GM19328 (cell line): ENCODE data around the gene RPL6.
"Not testable (repeated sequence)": the region's sequence is repeated elsewhere in the genome, so short reads cannot be mapped to it uniquely, and the experiment has no call there.

ENCODE experiments used
- ATAC-seq: cut with Tn5 transposase; IDR thresholded peaks from one replicate; pipeline ENCODE4 v1.9.1; 2021; ENCODE audit warnings: mild to moderate bottlenecking, moderate library complexity; ENCODE audit not compliant: unreplicated experiment

Gene RPL6

DNA sequence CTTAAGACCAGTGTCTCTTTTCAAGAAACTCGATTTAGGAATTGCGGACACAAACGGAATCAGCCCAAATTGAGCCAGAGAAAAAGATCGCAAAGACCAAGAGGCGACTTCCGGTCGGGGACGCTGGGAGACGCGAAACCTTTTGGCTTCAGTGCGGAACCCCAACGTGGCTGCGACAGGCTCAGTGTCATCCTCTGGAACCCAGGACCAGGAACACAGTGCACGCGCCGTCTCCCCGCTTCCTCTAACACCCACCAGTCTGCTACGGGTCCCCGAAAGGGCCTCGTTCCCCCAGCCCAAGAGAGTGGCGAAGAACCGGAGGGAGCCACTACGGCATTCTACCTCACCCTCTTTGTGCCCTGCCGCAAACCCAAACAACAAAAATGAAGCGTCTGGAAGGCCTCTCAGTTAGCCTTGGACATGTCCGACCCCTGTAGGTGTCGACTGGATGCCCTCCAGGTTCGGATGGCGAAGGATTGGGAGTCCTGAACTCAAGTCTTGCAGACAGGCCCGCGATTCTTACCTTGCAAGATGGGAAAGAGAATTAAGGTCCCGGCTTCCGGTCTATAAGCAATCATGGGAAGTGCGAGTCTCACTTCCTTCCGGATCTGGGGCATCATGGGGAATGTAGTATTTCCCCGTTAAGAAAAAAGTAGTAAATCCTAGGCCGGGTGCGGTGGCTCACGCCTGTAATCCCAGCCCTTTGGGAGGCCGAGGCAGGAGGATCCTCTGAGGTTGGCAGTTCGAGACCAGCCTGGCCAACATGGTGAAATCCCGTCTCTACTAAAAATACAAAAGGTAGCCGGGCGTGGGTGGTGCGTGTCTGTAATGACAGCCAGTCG, at the start of gene RPL6:
TSS of gene RPL6 (minus strand) at position 542 of the 842 bp plus-strand sequence. CDS start 949 bp downstream, outside the sequence.
- peak; percentile 74 for ATAC-seq

DNA sequence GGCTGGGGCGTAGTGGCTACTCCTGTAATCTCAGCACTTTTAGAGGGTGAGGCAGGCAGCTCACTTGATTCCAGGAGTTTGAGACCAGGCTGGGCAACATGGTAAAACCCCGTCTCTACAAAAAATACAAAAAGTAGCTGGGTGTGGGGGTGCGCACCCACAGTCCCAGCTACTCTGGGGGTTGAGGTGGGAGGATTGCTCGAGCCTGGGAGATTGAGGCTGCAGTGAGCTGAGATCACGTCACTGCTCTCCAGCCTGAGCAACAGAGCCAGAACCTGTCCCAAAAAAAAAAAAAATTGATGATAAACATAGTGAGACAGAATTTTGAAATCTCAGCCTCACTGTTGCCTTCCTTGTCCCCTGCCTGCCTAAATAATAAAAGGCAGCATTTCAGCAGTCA, 49.3 kb upstream of the RPL6 start:
- no peak for ATAC-seq

DNA sequence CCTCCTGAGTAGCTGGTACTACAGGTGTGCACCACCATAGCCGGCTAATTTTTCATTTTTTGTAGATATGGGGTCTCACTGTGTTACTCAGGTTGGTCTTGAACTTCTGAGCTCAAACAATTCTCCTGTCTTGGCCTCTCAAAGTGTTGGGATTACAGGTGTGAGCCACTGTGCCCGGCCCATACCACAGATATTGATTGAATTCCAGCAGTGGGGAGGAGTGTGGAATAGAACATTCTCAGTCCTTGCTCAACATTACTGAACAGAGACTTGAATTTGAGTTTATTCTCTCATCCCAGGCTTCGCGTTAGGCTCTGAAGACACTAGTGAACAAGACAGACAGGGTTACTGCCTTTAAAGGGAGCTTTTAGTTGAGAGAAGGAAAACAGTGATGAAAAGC, 48.9 kb upstream of the RPL6 start:
- ATAC-seq: no peak

DNA sequence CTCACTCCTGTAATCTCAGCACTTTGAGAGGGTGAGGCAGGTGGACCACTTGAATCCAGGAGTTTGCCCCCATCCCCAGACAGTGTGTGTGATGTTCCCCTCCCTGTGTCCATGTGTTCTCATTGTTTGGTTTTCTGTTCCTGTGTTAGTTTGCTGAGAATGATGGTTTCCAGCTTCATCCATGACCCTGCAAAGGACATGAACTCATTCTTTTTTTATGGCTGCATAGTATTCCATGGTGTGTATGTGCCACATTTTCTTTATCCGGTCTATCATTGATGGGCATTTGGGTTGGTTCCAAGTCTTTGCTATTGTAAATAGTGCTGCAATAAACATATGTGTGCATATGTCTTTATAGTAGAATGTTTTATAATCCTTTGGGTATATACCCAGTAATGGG, 47.7 kb upstream of the RPL6 start:
- ATAC-seq: not testable (repeated sequence)

DNA sequence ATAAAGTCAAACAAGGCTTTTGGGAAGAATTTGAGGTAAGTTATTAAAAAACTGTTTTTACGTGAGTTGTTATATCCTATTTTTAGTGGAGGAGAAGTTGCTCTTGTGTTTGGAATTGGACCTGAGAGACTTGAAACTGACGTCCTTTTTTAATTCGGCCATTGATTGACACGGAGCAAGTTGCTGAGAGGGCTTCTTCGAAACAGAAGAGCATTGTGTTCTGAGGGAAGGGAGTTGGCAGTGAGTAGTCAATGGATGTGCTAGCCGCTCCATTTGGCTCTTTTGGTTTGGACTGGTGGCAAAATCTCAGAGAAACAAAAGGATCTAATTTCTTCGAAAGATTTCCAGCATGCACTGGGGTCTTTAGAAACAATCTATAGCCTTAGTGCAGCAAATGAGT, 46.6 kb upstream of the RPL6 start:
- no peak for ATAC-seq

DNA sequence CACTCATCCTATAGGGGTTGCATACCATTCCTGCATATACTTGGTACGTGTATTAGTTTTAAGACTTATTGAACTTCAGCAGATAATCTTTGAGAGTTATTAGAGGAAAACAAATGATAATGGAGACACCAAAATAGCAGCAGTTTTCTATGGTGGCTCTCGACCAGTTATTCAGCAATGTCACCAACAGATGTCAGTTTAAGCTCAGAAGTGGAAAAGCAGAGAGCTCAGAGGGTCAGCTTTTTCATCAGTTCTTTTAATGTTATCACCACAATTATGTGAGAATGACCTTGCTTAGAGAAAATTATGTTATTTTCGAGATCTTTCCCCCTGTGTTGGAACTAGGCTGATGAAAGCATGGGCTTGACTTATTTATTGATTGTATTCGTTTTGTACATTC, 41.3 kb upstream of the RPL6 start:
- no peak for ATAC-seq

DNA sequence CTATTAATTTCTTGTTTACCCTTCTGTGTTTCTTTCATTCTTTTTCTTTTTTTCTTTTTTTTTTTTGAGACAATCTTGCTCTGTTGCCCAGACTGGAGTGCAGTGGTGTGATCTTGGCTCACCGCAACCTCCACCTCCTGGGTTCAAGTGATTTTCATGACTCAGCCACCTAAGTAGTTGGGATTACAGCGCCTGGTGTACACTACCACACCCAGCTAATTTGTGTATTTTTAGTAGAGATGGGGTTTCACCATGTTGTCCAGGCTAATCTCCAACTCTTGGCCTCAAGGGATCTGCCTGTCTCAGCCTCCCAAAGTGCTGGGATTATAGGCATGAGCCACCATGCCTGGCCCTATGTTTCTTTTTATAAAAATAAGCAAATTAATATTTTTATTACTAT, 38.8 kb upstream of the RPL6 start:
- ATAC-seq: not testable (repeated sequence)

DNA sequence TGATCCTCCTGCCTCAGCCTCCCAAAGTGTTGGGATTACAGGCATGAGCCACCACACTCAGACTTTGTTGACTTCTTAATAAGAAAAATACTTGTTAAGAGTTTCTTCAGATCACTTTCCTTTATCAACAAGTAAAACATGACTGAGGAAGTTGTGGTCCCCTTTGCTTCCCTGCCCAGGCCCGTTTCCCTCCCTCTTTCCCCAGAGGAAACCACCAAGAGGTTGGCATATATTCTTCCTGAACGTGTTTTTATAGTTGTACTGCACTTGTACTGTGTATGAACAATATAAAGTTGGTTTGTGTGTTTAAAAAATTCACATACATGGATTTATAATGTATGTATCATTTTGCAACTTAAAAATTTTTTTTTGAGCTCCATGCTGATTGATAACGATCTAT, 37.7 kb upstream of the RPL6 start:
- no peak for ATAC-seq

DNA sequence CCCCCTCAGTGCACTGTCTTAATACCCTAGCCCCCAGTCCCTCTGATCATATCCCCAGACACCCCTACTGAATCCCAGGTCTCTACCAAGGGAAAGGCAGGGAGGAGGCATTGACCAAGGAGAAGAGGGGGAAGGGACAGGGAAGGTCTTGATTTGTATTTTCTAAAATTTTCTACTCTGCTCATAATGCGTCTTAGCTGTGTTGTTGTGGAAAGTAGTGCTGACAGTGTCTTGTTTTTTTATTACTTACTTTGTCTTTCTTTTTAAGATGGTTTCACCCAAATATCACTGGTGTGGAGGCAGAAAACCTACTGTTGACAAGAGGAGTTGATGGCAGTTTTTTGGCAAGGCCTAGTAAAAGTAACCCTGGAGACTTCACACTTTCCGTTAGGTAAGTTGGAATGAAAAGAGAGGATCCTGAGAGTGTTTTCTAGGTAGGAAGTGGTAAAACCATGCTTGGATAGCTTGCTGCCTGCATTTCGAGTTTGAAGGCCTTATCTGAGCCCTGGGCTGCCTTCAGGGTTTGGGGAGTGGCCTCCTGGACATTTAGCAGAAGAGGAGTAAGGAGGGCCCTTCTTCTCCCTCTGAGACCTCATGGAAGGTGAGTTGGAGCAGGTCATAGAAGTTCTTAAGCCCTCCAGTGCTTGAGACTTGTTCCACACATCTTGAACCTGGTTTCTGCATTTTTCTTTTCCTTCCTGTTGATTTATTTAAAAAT, 36.8 kb upstream of the RPL6 start:
- no peak for ATAC-seq

DNA sequence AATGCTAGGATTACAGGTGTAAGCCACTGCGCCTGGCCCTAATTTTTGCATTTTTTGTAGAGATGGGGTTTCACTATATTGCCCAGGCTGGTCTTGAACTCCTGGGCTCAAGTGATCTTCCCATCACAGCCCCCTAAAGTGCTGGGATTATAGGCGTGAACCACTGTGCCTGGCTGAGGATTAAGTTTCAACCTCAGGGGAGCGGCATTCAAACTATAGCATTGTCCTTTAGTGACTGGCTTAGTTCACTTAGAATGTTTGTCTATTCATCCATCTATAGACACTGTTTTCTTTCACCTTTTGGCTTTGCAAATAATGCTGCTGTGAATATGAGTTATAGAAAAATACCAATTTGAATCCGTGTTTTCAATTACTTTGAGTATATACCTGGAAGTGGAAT, 34.5 kb upstream of the RPL6 start:
- ATAC-seq: no peak

DNA sequence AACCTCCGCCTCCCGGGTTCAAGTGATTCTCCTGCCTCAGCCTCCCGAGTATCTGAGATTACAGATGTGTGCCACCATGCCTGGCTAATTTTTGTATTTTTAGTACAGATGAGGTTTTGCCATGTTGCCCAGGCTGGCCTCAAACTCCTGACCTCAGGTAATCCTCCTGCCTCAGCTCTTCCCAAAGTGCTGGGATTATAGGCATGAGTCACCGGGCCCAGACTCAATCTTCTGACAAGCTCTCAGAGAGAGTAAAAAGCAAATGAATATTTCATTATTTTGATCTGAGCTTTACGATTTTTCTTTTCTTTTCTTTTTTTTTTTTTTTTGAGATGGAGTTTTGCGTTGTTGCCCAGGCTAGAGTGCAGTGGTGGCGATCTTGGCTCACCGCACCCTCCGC, 31.2 kb upstream of the RPL6 start:
- ATAC-seq: not testable (repeated sequence)

DNA sequence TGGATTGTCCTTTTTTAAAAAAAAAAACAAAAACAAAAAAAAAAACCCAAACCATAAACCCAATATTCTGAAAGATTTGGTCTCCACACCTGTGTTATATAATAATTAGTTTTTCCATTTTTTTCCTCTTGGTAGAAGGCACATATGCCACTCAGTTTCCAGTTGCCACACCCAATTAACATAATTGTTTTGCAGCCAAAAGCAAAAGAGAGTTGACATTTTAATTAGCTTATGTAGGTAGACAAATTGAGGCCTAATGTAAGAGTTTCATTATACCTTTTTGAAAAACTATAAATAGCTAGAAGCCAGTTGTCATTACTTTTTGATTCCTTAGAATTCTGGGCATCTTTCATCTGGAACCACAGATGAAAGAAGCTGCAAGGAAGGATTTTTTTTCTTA, 30.4 kb upstream of the RPL6 start:
- no peak for ATAC-seq

DNA sequence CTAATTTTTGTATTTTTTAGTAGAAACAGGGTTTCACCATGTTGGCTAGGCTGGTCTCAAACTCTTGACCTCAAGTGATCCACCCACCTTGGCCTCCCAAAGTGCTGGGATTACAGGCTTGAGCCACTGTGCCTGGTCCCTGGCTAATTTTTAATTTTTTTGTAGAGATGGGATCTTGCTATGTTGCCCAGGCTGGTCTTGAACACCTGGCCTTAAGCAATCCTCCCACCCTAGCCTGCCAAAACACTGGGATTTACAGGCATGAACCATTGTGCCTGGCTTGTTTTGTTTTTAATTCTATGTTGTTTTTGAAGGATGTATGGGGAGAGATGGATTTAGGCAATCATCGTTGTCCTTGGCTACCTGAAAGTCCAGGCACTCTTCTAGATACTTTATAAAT, 29.2 kb upstream of the RPL6 start:
- not testable (repeated sequence) for ATAC-seq

DNA sequence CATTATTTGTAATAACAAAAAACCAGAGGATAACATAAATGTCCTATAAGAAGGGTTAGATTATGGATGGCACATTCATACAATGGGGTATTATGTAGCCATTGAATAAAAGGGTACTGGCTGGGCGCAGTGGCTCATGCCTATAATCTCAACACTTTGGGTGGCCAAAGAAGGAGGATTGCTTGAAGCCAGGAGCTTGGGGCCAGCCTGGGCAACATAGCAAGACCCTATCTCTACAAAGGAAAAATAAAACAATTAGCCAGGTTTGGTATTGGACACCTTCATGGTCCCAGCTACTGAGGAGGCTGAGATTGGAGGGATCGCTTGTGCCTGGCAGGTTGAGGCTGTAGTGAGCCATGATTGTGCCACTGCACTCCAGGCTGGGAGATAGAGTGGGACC, 24.1 kb upstream of the RPL6 start:
- no peak for ATAC-seq

DNA sequence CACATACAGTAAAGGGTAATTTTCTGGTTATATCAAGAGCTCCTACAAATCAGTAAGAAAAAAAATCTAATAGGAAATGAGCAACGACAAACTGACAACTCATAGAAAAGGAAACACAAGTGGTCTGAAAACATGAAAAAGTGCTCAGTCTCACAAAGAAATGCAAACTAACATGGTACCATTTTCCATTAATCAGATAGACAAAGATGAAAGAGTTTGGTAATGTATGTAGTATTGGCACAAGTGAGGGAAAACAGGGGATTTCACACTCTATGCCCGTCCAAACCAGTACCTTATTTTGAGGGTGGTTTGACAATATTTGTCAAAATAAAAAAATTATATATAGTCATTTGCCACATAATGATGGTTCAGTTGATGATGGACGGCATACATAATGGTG, 22.6 kb upstream of the RPL6 start:
- ATAC-seq: no peak

DNA sequence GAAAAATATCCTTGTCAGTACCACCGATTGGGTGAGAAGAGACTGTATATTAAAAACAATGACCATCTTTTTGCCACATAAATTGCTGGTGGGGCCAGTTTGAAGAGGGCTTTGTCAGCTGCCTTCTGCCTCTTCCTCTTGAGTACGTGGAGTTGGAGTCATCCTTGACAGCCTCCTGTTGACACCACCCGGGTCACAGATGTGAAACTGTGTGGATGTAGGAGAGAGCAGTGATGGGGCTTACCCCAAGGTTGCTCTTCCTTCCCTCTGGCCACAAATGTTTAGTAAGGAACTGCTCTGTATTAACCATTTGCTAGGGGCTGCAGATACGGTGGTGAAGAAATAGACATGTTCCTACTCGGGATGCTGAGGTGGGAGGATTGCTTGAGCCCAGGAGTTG, 21.5 kb upstream of the RPL6 start:
- no peak for ATAC-seq

DNA sequence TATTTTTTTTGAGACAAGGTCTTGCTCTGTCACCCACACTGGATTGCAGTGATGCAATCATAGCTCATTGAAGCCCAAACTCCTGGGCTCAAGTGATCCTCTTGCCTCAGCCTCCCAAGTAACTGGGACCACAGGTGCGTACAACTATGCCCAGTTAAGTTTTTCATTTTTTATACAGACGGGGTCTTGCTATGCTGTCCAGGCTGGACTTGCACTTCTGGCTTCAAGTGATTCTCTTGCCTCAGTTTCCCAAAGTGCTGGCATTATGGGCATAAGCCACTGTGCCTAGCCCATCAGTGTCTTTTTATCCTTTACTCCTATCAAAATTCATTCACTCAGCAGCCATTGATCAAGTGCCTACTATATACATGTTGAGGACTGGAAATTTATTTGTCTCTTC, 18.4 kb upstream of the RPL6 start:
- no peak for ATAC-seq

DNA sequence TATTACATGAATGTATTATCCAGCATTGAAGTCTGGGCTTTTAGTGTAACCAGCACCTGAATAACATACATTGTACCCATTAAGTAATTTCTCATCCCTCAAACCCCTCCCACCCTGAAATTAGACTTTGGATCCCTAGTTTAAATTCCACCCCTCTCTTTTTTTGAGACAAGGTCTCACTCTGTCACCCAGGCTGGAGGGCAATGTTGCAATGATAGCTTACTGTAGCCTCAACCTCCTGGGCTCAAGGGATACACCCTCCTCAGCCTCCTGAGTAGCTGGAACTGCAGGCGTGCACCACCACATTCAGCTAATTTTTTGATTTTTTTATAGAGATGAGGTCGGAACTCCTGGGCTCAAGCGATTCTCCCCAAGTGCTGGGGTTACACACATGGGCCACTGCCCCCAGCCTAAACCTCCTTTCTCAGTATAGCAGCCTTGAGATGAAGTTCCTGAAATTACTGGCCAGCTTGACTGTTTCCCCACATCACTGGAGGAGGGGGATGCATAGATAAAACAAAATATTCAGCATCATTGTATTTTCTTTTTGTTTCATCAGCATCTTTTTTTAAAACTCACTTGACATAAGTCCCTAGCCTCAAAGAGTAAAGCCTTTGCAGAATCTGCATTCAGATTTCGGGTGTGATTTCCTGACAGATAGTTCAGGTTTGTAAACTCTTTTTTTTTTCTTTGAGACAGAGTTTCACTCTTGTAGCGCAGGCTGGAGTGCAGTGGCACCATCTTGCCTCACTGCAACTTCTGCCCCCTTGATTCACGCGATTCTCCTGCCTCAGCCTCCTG, 16.4 kb upstream of the RPL6 start:
- no peak for ATAC-seq

DNA sequence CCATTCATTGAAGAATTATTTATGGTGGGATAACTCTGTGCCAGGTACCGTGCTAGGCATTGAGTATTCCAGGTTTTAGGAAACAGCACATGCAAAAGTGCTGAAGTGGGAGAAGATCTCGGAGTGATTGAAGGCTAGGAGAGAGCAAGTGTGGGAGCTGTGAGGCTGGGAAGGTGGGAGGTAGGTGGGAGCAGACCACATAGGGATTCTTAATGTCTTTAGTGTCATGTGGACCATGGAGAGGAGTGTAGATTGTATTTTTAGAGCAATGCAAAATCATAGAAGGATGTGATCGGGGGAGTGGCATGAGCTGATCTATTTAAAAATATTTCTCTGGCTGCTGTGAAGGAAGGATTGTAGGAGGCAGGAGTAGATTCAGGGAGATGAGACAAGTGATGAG, 14.7 kb upstream of the RPL6 start:
- no peak for ATAC-seq

DNA sequence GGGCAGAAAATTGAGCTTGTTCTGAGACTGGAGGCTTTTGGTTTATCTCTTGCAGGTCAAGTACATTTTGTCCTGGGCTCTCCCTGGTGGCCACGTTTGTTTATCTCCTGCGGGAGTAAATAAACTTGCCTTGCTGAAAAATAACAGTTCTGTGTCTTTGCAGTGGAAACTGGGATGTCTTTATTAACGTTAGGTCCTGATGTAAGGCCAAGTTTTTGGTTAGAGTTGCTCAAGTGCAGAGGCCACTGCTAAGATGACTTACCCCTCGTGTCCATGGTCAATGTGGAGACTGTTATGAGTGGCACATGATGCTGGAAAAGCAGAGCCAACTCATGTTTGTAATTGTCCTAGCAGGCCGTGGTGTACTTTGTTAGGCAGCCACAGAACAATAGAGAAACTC, 13.1 kb upstream of the RPL6 start:
- ATAC-seq: no peak

DNA sequence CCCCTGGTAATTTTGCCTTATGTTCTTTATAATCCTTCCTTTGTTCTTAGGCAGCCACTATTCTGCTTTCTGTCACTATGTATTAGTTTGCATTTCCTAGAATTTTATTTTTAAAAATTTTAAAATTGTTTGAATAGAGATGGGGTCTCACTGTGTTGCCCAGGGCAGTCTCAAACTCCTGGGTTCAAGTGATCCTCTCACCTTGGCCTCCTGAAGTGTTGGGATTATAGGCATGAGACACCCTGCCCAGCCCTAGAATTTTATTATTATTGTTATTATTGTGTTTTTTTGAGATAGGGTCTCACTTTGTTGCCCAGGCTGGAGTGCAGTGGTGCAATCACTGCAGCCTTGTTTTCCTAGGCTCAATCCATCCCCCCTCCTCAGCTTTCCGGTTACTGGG, 12.0 kb upstream of the RPL6 start:
- no peak for ATAC-seq

DNA sequence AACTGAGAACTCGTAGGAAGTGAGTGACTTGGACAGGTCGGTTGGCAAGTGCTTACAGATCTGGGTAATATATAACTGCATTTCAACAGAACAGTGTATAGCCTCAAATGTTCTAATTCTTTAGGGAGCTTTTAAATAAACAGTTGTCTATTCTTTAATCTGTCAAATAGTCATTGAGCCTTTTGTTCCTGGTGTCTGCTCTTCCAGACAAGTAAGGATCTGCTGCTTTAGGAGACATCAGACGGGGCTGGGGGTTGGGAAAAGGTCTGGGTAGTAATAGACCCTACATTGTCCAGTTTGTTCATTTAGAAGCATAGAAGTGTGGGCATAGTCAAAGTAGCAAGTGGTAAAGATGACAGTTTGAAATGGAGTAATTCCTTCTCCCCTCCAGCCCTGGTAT, 11.3 kb upstream of the RPL6 start:
- no peak for ATAC-seq
